Lower leg skin (tissue), 4 donors: ENCODE data around the gene FIBCD1. TPM values are rescaled to one million over a fixed set of nuclear protein-coding genes. Genes with fewer than 3 reads are reported as not detected.

Source experiments
- DNase-seq, 2 donors: peaks; one replicate each; pipeline ENCODE4 v3.0.0-alpha.2; 2019; ENCODE audit warnings: low spot score in 2 of 2
- H3K4me3 ChIP-seq: fragments of 200-600 bp; sonication (generic); 2 replicates; pipeline ENCODE4 v1.5.1; 2017; ENCODE audit warnings: mild to moderate bottlenecking, low read depth; ENCODE audit not compliant: poor library complexity, severe bottlenecking
- POLR2A ChIP-seq, 2 donors: fragments of 450-650 bp; IDR thresholded peaks; one replicate each; pipeline ENCODE4 v1.6.1; 2016 to 2017; ENCODE audit warnings: antibody characterized with exemption in 2 of 2, mild to moderate bottlenecking in 1 of 2, moderate library complexity in 1 of 2
- WGBS, 2 donors: methylation state at CpG; one replicate each; pipeline ENCODE4 v1.1.5; 2018; 5-methylcytosine and 5-hydroxymethylcytosine counted together
- intact Hi-C: fragments of 100-400 bp; cut with DNase I; formaldehyde crosslinking; loops from one replicate; pipeline ENCODE4 v1.15.0; 2023; ENCODE audit warnings: low total_unique reads
- total RNA-seq, 4 donors: library from RNA; depleted of rRNA; stranded (reverse); fragments of >200 nt; gene quantifications; one replicate each; pipeline ENCODE4 v1.1.0, GENCODE V29; 2016
- TF ChIP-seq, protein P1 (sequence below), 3 donors: fragments of 450-650 bp; IDR thresholded peaks; one replicate each; pipeline ENCODE4 v1.5.1; 2016; ENCODE audit warnings: antibody characterized with exemption in 3 of 3, mild to moderate bottlenecking in 3 of 3, moderate library complexity in 2 of 3

Gene FIBCD1
- total RNA-seq, 4 donors from 2014 or later: 0.17 to 0.42 TPM; not detected in 2

DNA sequence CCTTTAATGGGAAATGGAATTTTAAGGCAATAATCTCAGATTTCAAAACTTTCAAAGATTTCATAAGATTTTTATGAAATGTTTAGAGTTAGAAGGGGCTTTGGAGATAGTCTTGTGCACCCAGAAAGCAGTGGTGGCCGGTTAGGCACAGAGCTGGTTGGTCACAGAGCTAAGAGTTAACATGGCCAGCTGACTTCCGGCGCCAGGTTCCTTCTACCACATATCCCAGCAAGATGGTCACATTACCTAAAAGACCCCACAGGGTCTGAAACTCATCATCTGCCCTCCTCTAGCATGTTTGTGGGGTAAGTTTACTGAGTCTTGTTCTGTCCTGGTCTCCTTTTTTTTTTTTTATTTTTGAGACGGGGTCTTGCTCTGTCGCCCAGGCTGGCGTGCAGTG lies 61.7 kb downstream of the FIBCD1 start:
- WGBS, 2 donors: 96 to 97% methylated on average over 6 of the region's 6 CpGs
- no peak for TF ChIP-seq POLR2A (IDR thresholded peaks at IDR 0.05)
- TF ChIP-seq, protein P1, sequence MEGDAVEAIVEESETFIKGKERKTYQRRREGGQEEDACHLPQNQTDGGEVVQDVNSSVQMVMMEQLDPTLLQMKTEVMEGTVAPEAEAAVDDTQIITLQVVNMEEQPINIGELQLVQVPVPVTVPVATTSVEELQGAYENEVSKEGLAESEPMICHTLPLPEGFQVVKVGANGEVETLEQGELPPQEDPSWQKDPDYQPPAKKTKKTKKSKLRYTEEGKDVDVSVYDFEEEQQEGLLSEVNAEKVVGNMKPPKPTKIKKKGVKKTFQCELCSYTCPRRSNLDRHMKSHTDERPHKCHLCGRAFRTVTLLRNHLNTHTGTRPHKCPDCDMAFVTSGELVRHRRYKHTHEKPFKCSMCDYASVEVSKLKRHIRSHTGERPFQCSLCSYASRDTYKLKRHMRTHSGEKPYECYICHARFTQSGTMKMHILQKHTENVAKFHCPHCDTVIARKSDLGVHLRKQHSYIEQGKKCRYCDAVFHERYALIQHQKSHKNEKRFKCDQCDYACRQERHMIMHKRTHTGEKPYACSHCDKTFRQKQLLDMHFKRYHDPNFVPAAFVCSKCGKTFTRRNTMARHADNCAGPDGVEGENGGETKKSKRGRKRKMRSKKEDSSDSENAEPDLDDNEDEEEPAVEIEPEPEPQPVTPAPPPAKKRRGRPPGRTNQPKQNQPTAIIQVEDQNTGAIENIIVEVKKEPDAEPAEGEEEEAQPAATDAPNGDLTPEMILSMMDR (IDR thresholded peaks at IDR 0.05): no peak
- DNase-seq: no peak
- no peak overlapping the region for H3K4me3 ChIP-seq
- intact Hi-C loops: loop anchor here (10.0 kb wide), 1 partner anchor 58 kb away; the partner anchor contains the start of gene FIBCD1

DNA sequence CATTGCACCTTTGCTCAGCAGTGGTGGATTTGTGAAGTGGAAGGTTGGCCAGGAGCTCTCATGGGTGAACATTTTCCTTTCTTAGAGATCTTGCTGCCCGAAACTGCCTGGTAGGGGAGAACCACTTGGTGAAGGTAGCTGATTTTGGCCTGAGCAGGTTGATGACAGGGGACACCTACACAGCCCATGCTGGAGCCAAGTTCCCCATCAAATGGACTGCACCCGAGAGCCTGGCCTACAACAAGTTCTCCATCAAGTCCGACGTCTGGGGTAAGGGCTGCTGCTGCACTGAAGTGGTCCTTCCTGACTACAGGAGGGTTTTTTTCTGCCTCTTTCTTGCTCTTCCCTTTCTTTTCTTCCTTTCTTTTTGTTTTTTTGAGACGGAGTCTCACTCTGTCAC lies 64.3 kb downstream of the FIBCD1 start:
- intact Hi-C loops: loop anchor here (10.0 kb wide), 1 partner anchor 60 kb away; the partner anchor contains the start of gene FIBCD1
- no peak overlapping the region for H3K4me3 ChIP-seq
- TF ChIP-seq POLR2A (IDR thresholded peaks at IDR 0.05): no peak
- TF ChIP-seq, protein P1 (IDR thresholded peaks at IDR 0.05): no peak
- 88 to 91% methylated on average over 5 of the region's 5 CpGs for WGBS, 2 donors
- DNase-seq: no peak

DNA sequence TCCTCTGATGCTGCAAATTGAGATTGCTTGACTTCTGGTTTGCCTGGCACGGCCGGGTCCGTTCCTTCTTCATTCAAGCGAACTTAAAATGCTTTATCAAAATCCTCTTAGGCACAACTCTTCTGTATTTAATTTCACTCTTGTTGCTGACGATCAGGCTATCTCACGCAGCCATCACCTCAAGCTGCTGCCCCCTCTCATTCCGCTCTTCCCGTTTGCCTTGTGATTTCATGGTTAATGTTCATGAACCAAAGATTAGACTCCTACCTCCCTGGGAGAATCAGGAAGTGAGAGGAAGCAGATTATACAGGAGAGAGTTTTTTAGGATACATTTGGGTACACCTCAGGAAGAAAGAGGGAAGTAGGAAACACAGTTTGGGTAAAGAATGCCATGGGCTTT lies 65.1 kb downstream of the FIBCD1 start:
- TF ChIP-seq POLR2A (IDR thresholded peaks at IDR 0.05): no peak
- TF ChIP-seq, protein P1 (IDR thresholded peaks at IDR 0.05): no peak
- intact Hi-C loops: loop anchor here (10.0 kb wide), 1 partner anchor 61 kb away; the partner anchor contains the start of gene FIBCD1
- WGBS, 2 donors: 89 to 91% methylated on average over 8 of the region's 8 CpGs

DNA sequence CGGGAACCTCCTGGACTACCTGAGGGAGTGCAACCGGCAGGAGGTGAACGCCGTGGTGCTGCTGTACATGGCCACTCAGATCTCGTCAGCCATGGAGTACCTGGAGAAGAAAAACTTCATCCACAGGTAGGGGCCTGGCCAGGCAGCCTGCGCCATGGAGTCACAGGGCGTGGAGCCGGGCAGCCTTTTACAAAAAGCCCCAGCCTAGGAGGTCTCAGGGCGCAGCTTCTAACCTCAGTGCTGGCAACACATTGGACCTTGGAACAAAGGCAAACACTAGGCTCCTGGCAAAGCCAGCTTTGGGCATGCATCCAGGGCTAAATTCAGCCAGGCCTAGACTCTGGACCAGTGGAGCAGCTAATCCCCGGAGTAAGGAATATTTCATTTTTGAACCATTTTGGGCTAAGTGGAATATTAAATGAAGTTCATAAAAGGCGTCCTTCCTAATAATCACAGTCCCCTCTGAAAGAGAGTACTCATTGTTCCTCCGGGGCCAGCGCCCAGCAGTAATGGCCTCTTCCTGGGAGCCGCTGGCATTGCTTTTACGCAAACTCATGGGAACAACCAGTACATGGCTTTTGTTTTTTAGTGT lies 66.0 kb downstream of the FIBCD1 start:
- TF ChIP-seq, protein P1 (IDR thresholded peaks at IDR 0.05): no peak
- no peak for TF ChIP-seq POLR2A (IDR thresholded peaks at IDR 0.05)
- no peak overlapping the region for H3K4me3 ChIP-seq
- DNase-seq: no peak
- WGBS, 2 donors: 84 to 90% methylated on average over 15 of the region's 15 CpGs
- intact Hi-C loops: loop anchor here (10.0 kb wide), 1 partner anchor 62 kb away; the partner anchor contains the start of gene FIBCD1

More for the DNA sequence above, 65.1 kb downstream of the FIBCD1 start:
- DNase-seq: no peak
- no peak overlapping the region for H3K4me3 ChIP-seq

DNA sequence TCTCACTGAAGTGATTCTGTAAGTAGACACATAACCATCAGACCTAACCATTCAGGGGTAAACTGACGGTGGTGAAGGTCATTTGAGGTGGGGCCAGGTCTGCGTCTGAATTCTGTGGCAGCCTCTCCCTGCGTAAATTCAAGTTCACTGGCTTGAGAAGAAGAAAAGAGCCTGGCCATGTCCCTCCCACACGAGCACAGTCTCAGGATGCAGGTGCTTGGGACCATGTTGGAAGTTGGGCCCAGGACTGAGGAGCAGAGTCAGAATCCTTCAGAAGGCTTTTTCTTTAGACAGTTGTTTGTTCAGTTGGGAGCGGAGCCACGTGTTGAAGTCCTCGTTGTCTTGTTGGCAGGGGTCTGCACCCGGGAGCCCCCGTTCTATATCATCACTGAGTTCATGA lies 66.5 kb downstream of the FIBCD1 start:
- DNase-seq: no peak
- intact Hi-C loops: loop anchor here (10.0 kb wide), 1 partner anchor 62 kb away; the partner anchor contains the start of gene FIBCD1
- WGBS, 2 donors: 87 to 92% methylated on average over 9 of the region's 9 CpGs
- H3K4me3 ChIP-seq: no peak overlapping the region
- no peak for TF ChIP-seq POLR2A (IDR thresholded peaks at IDR 0.05)
- TF ChIP-seq, protein P1 (IDR thresholded peaks at IDR 0.05): no peak
